Measurements from ENCODE around the gene PRPS1.
"Not testable (repeated sequence)": the region's sequence is repeated elsewhere in the genome, so short reads cannot be mapped to it uniquely, and the experiment has no call there.

Gene PRPS1

GRCh38 chrX:107675823-107676555 is 47.7 kb downstream of the PRPS1 start:
- no peak for DNase-seq

- DNase-seq = peak; percentile 85
Observed at GRCh38 chrX:107676559-107677378, 48.5 kb downstream of the PRPS1 start.

- no peak for DNase-seq
Observed at GRCh38 chrX:107677501-107677901, 49.2 kb downstream of the PRPS1 start.

- DNase-seq = no peak
Observed at GRCh38 chrX:107677909-107678308, 49.6 kb downstream of the PRPS1 start.

GRCh38 chrX:107678957-107679740 is 50.8 kb downstream of the PRPS1 start:
- no peak for DNase-seq

GRCh38 chrX:107682256-107682655 is 53.9 kb downstream of the PRPS1 start:
- no peak for DNase-seq

- DNase-seq = no peak
Observed at GRCh38 chrX:107683124-107683895, 55.0 kb downstream of the PRPS1 start.

GRCh38 chrX:107683931-107684330 is 55.6 kb downstream of the PRPS1 start:
- no peak for DNase-seq

- DNase-seq = peak; percentile 59
Observed at GRCh38 chrX:107684956-107685385, 56.7 kb downstream of the PRPS1 start.

GRCh38 chrX:107685586-107685985 is 57.3 kb downstream of the PRPS1 start:
- DNase-seq = not testable (repeated sequence)

GRCh38 chrX:107686026-107686425 is 57.7 kb downstream of the PRPS1 start:
- DNase-seq = no peak

- DNase-seq = no peak
Observed at GRCh38 chrX:107686792-107687191, 58.5 kb downstream of the PRPS1 start.

- DNase-seq = no peak
Observed at GRCh38 chrX:107687445-107687844, 59.1 kb downstream of the PRPS1 start.

- no peak for DNase-seq
Observed at GRCh38 chrX:107691024-107691448, 62.7 kb downstream of the PRPS1 start.

GRCh38 chrX:107699616-107700015 is 71.3 kb downstream of the PRPS1 start:
- DNase-seq = no peak

GRCh38 chrX:107700317-107700774 is 72.0 kb downstream of the PRPS1 start:
- DNase-seq = no peak
